NCI-H226 (cell line): ENCODE data around the gene ONECUT3.
"Not testable (repeated sequence)": the region's sequence is repeated elsewhere in the genome, so short reads cannot be mapped to it uniquely, and the experiment has no call there.

ENCODE experiments used
- DNase-seq: peaks from one replicate; pipeline ENCODE4 v3.0.0-alpha.2; 2015

The ONECUT3 gene

GRCh38 chr19:1770866-1771576 lies 17.7 kb downstream of the ONECUT3 start:
- DNase-seq: no peak

- DNase-seq: peak; percentile 91
Measured at GRCh38 chr19:1773184-1773583, 19.9 kb downstream of the ONECUT3 start.

- no peak for DNase-seq
Measured at GRCh38 chr19:1774989-1775772, 21.9 kb downstream of the ONECUT3 start.

GRCh38 chr19:1775951-1776605 lies 22.8 kb downstream of the ONECUT3 start:
- no peak for DNase-seq

GRCh38 chr19:1776606-1777147 lies 23.4 kb downstream of the ONECUT3 start:
- DNase-seq: no peak

- no peak for DNase-seq
Measured at GRCh38 chr19:1777149-1777548, 23.8 kb downstream of the ONECUT3 start.

GRCh38 chr19:1779574-1779973 lies 26.3 kb downstream of the ONECUT3 start:
- DNase-seq: no peak

GRCh38 chr19:1780272-1780958 lies 27.1 kb downstream of the ONECUT3 start:
- DNase-seq: no peak

- DNase-seq: no peak
Measured at GRCh38 chr19:1782521-1782920, 29.2 kb downstream of the ONECUT3 start.

- DNase-seq: no peak
Measured at GRCh38 chr19:1783354-1783753, 30.0 kb downstream of the ONECUT3 start.

GRCh38 chr19:1783874-1784273 lies 30.6 kb downstream of the ONECUT3 start:
- no peak for DNase-seq

GRCh38 chr19:1785310-1785709 lies 32.0 kb downstream of the ONECUT3 start:
- DNase-seq: no peak

- no peak for DNase-seq
Measured at GRCh38 chr19:1786668-1787067, 33.4 kb downstream of the ONECUT3 start.

- DNase-seq: peak; percentile 92
Measured at GRCh38 chr19:1787116-1787515, 33.8 kb downstream of the ONECUT3 start.

- no peak for DNase-seq
Measured at GRCh38 chr19:1789261-1790041, 36.1 kb downstream of the ONECUT3 start.

GRCh38 chr19:1790054-1790792 lies 36.9 kb downstream of the ONECUT3 start:
- DNase-seq: no peak

GRCh38 chr19:1791879-1792278 lies 38.6 kb downstream of the ONECUT3 start:
- DNase-seq: no peak

- DNase-seq: no peak
Measured at GRCh38 chr19:1794424-1795172, 41.3 kb downstream of the ONECUT3 start.

- DNase-seq: no peak
Measured at GRCh38 chr19:1796395-1797142, 43.3 kb downstream of the ONECUT3 start.

GRCh38 chr19:1797313-1797712 lies 44.0 kb downstream of the ONECUT3 start:
- not testable (repeated sequence) for DNase-seq
